Midbrain (tissue), 1 donor: ENCODE measurements around the gene TCEA3.

Source experiments
- DNase-seq: peaks from one replicate; lab custom pipeline; 2025; lab: John Stamatoyannopoulos, UW

The TCEA3 gene

DNA sequence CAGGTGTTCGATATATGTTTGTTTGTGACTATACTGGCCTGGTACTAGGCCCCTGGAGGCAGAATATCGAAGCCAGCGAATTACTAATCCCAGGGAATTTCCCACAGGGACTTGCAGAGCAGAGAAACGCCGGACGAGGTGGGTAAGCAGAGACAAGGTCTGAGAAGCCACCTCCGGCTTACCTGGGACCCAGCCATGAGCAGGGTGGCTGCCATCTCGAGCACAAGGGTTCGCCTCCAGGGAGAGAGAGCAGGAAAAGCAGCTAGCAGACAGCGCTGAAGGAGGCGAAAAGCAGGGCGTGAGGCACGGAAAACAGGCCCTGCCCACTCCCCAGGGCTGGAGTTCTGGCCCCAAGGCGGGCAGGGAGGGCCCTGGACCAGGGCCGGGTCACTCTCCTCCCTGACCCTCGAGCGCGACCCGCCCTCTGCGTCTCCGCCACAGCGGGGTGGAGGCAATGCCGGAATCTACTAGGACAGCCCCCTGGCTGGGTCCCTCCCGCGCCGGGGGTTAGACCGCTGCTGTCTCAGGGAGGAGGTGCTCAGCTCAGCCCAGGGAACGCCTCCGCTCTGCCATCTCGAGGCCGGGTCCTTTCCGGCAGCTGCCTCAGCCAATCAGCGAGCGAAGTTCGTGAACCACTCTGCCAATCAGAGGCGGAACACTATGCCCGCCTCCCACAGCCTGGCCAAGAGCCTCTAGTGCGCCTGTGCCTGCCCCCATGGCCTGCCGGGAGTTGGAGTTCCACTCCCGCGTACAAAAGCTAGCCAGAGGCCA is 56.6 kb downstream of the TCEA3 start:
- DNase-seq: peak; percentile 99

DNA sequence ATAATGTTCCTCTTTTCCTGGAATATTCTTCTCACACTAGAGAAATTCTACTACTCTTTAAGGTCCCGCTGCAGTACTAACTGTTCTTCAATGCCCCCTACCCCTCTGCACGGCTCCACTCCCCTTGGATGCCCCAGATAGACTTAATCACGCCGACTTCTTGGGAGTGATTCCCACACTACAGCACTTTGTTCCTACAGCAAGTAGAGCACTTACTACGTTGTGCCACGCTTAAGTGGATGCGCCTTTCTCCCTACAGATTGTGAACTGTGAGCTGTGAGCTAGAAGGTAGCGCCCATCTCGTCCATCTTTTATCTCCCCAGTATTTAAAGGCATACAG is 57.1 kb downstream of the TCEA3 start:
- no peak for DNase-seq

DNA sequence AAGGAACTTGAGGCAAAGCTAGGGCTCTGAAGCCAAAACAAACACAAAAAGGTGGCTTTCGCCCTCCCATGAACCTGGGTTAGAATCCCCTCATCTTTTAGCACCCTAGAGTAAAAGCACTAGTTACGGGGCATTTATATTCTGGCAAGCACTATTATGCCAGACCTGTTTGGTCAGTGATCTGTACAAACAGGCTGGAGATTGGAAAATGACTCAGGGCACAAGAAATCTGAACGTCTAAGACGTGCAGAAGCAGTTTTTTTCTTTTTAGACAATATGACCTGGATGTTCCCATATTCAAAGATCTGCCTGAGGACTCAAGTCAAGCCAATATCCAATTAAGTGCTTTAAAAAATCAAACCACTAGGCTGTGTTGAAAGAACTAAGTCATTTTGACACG is 58.0 kb downstream of the TCEA3 start:
- DNase-seq: no peak

DNA sequence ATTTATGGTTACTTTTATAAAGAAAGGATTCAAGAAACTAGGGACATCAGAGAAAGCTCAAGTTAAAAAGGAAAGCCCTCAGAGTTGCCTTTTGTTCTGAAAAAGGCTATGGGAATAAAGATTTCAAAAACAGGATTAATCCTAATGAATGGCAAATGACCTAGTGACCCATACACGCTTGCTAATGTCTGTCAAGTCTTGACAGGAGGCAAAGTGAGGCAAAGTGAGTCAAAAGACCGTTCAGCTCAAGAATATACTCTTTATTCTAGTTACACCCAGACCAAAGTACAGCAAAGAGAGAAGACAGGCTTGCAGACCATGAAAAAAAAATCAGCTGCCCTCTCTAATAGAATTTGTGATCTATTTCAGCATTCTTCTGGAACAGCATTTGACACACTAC is 58.4 kb downstream of the TCEA3 start:
- no peak for DNase-seq

DNA sequence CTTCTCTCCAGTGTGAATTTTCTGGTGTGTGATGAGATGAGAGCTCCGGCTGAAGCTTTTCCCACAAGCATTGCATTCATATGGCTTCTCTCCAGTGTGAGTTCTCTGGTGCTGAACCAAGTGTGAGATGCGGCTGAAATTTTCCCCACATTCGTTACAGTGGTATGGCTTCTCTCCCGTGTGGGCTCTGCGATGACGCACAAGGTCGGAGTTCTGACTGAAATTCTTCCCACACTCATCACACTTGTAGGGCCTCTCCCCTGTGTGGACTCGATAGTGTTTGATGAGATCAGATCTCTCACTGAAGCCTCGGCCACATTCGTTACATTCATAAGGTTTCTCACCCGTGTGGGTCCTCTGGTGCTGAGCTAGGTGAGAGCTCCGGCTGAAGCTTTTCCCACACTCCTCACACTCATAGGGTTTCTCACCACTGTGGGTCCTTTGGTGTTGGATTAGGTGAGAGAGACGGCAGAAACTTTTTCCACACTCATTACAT is 62.3 kb downstream of the TCEA3 start:
- DNase-seq: no peak

DNA sequence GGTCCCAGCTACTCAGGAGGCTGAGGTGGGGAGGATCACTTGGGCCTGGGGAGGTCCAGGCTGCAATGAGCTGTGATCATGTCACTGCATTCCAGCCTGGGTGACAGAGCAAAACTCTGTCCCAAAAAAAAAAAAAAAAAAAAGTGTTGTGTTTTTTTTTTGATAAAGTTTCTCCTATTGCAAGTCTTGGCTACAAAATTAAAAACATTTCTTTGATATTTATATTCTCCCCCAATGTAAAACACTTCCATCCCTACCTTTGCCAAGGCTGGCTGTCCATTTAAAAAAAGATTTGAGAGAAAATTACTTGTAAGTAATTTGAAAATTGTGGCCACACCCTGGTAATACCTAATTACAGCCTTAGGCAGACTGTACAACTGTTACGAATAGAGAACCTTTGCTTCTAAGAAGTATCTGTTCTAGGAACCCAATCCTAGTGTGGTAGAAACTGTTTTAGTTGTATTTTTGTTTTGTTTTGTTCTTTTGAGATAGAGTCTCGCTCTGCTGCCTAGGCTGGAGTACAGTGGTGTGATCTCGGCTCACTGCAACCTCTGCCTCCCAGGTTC is 66.2 kb downstream of the TCEA3 start:
- DNase-seq: no peak

DNA sequence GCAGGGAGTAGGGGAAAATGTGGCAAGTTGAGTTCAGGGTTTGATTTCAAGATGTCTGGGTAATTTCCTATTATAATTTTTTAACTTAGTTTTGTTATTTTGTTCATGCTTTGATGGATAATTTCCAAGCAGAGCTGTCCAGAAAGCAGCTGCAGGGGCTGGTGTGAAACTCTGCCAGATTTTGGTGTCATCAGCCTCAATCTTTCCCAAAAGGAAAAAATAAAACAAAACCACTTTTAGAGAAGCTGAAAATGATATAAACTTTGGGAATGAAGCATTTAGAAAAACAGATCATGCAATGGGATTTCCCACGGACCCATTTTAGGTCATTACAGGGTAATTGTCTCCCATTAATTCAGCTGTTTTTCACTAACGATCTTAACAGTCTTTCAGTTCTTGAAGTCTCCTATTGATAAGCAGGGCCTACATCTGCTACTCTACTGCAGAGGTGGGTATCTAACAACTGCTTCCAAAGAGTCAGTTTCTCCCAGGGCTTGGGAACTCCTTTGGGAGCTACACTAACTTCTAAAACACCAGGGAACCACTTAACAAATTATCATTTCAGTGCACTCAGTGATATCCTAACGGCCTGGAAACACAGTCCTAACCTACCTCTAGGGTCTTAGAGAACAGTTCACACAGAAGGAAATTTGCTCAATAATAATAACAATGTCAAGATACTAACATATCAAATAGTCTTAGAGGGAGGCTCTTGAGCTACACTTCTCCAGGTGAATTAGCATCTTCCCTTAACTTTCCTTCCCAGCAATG is 67.2 kb downstream of the TCEA3 start:
- no peak for DNase-seq

DNA sequence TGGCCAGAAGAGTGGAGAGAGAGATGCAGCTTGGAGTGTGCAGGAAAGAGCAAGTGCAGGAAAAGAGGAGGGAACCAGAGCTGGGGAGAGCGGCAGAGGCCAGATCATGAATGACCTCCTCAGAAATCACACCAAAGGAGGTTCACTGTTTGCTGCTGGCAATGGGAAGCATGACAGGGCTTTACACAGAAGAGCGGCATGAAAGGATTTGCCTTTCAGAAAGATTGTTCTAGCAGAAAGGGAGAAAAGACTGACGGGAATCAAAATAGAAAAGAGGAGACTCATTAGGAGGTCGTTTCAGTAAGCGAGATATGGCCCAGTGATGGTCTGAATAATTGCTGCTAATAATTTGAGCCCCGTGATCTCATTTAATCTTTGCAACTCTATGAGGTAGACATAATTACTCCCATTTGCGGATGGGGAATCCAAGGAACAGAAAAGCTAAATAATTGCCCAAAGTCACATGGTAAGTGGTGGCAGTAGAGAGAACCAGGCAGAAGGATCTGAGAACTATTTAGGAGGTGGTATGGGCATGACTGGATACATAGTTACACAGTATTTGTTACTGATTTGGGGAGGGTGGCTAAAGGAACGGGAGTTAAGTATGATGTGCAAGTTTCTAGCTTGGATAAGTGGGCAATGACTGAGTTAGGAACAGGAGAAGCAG is 67.9 kb downstream of the TCEA3 start:
- peak; percentile 40 for DNase-seq

DNA sequence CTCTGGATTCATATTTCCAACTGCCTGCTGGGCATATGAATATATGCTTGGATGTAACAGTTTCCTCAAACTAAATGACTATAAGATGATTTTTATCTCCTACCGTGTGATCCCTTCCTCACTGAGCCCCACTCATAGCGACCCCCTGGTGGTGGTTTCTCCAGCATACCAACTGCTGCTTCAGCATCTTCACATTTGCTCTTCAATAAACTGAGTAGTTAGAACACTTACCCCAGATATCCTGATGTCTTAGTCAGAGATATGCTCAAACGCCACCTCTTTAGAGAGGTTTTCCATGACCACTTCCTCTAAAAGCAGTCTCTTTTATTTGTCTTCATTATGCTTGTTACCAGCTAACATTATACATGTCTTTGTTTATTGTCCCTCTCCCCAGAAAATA is 70.3 kb downstream of the TCEA3 start:
- no peak for DNase-seq

DNA sequence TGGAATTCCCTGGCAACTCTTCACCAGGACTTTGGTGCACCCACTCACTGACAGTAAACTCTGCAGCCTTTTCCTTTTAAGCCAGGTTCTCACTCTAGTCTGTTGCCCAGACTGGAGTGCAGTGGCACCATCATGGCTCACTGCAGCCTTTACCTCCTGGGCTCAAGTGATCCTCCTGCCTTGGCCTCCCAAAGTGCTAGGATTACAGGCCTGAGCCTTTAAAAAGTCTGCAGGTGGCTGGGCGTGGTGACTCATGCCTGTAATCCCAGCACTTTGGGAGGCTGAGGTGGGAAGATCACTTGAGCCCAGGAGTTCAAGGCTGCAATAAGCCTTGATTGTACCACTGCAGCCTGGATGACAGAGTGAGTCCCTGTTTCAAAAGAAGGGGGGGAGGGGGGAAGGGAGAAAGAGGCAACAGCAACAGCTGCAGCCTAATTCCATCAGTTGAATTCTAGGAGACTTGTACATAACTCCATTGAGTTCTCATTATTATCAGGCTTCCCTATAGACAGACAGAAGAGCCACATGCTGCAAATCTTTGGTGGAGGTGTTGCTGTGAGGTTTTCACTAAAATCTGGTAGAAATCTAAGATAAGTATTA is 72.4 kb downstream of the TCEA3 start:
- no peak for DNase-seq

DNA sequence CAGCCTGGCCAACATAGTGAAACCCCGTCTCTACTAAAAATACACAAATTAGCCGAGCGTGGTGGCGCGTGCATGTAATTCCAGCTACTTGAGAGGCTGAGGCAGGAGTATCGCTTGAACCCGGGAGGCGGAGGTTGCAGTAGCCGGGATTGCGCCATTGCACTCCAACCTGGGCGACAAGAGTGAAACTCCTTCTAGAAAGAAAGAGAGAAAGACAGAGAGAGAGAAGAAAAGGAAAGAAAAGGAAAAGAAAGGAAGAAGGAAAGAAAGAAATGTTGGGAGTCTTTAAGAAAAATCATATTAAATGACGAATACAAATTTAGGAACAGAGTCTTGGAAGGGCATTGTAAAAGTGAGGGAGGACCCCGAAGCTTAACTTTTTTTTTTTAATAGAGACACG is 78.6 kb downstream of the TCEA3 start:
- no peak for DNase-seq

DNA sequence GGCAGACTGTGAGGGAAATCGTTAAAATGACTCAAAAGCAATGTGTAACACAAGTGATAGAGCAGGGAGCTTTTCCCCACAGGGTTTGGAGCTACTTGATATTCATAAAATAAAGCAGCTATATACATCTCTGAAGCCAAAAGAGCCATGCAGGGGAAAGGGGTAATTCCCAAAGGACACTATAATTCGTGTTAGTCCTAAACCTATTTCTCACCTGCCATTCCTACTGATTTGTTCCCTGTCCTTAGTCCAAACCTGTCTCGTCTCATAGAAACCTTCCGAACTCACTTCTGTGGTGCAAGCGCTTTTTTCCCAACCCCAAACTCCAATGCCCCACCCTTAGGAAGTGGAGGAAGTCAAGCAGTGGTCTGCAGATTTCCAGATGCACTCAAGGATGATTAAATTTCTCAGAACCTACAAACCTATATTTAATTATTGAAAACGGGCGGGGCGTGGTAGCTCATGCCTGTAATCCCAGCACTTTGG is 79.5 kb downstream of the TCEA3 start:
- DNase-seq: no peak

DNA sequence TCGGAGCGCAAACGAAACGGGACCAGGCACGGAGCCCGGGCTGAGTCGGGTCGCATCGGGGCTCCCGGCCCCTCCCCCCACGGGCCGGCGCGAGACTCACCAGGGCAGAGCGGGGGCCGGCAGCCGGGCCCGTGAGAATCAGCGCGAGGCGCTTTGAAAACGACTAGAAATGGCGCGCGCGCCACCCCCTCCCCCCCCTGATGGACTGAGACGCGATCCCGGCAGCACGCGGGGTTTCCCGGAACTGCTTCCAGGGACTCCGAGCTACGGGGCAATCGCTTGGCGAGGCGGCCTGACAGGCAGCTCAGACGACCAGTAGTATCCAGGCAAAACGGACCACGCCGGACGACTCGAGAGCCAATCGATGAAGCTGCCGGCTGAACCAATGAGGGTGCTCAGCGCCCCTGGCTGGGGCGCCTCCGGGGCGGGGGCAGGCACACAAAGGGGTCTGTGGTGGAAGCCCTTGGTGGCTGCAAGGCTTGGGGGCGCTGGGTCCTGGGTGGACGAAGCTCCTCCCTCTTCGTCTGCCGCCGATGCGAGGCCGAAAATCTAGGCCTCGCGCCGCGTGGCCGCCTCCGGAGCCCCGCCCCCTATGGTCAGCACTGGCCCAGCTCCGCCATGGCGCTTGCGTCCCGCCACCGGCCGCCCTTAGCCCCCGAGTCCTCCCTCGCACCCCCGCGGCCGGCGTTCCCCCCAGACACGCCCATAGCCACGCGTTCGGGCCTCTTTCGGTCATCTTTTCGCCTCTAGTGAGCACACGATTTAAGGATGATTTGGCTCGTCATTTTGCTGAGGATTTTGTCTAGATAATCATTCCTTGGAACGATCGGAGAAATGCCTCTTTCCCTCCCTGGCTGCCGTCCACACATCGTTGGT is 80.2 kb downstream of the TCEA3 start, which contains the start of gene HNRNPR:
Gene HNRNPR (minus strand): TSS at position 174 of the 876 bp plus-strand sequence. CDS start 3,276 bp downstream, outside the sequence.
- DNase-seq: peak; percentile 99

DNA sequence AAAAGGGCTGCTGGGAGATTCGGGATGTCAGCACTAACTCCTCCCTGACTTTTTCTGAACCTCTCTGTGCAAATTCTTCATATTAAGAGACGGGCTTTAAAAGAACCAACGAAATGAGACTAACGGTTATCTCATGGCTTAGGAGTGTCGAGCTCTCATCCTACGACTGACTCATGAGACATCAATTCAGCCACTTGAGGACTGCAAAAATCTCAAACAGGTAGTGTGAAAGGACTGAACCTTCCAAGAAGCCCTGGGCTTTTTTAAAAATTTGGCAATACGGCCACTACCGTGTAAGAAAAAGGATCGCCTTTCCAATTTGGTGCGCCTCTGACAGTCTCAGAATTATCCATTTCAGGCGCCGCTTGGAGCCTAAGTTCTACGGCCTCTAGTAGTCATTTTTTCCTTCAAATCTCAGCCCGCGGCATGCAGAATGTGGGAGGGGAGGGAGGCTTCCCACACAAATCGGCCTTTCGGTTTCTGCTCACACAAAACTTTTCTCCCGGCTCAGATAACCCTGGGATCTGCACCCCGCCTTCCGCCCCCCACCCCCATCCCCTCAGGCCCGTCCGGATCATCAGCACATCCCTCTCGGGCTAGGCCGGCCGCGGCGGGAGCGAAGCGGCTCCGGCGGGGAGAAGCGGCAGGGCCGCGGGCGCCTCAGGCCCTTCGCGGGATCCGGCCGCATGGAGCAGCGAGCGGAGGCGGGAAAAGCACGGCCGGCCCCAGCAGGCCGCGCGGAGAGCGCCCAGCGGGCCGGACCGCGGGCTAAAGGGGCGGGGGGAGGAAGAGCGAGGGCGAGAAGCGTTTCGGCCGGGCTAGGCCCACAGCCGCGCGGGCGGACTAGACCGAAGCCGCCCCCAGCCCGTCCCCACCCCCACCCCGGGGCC is 81.1 kb downstream of the TCEA3 start:
- DNase-seq: no peak

DNA sequence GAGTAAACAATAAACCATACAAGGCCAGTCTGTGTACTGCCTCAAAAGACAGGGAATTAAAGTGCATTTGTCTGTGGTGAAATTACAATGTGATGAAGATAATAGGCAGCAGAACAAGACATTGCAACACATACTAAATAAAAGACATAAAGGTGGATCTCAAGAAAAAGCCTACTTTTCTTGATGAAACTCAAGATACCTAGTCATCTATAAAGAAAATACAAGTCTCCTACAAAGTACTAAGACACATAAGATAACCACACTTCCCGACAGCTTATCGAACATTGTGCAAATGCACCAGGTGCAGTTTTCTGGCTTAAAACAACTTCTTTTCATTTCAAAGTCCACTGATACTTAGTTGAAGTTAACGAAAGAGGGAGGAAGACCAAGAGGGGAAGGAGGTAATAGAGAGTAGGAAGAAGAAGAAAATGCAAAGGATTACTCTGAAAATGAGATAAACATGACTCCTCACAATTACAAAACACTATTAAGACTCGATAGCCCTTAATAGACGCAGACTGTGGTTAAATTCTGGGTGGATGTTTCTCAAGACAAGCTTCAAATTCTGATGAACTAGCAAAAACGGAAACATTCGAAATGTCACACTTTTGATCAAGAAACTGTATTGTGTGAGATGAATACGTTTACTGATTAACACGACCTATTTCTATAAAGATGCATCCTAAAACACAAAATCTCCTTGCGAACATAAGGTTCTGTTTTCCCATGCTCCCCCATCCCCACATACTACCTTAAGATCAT is 82.4 kb downstream of the TCEA3 start:
- no peak for DNase-seq

DNA sequence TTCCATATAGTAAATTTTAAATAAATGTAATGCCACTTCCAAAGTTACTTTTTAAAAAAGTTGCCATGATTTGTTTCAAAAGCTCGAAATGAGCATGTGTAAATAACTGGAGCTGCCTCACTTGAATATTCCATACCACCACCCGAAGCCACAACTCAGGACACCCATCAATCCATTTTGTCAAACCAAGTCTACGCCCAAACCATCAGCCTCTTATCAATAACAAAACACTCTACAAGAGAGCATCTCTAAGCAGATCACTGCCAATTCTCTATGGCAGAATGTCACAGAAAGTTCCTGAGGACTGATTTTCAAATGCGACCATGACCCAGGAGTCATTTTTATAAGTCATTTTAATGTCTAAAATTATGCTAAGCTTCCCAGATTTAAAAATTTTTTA is 84.9 kb downstream of the TCEA3 start:
- DNase-seq: no peak

DNA sequence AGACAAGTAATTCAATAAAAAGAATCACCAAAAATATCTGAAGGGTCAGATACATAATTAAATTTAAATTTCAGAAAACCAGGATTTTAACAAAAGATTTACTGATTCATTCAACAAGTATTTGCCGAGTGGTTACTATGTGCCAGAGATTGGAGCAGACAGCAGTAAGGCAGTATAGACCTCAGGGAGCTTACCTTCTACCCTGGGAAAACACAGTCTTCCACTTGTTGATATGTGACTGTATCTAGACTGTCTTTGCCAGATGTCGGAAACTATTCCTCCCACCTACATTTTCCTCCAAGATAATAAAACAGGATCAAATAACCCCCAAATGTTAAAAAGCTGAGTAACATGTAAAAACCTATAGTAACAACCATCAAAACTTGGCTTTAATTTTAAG is 86.7 kb downstream of the TCEA3 start:
- no peak for DNase-seq

DNA sequence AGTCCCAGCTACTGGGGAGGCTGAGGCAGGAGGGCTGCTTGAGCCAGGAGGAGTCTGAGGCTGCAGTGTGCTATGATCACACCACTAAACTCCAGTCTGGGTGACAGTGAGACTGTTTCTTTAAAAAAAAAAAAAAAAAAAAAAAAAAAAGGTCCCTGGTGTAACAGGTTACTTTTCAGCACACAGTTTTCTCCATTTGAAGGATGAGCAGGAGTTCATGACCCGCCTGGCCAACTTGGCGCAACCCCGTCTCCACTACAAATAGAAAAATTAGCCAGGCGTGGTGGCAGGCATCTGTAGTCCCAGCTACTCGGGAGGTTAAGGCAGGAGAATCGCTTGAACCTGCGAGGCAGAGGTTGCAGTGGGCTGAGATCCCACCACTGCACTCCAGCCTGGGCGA is 92.8 kb downstream of the TCEA3 start:
- DNase-seq: no peak
